GM19025 (cell line): ENCODE data around the gene PNKD.

Experiments
- ATAC-seq: cut with Tn5 transposase; IDR thresholded peaks from one replicate; pipeline ENCODE4 v1.9.1; 2021; ENCODE audit warnings: mild to moderate bottlenecking, low read depth, moderate library complexity; ENCODE audit not compliant: unreplicated experiment

The PNKD gene

GRCh38 chr2:218334531-218334930 lies 64.2 kb downstream of the PNKD start:
- no peak for ATAC-seq

GRCh38 chr2:218340656-218341055 lies 70.3 kb downstream of the PNKD start:
- ATAC-seq = no peak

GRCh38 chr2:218341381-218341780 lies 71.1 kb downstream of the PNKD start:
- ATAC-seq = no peak

GRCh38 chr2:218342837-218343236 lies 72.5 kb downstream of the PNKD start:
- no peak for ATAC-seq

- no peak for ATAC-seq
Measured at GRCh38 chr2:218343591-218343990, 73.3 kb downstream of the PNKD start.

GRCh38 chr2:218344090-218344754 lies 73.9 kb downstream of the PNKD start:
- no peak for ATAC-seq

GRCh38 chr2:218344755-218345417 lies 74.6 kb downstream of the PNKD start:
- ATAC-seq = no peak

- no peak for ATAC-seq
Measured at GRCh38 chr2:218345491-218346236, 75.3 kb downstream of the PNKD start.

- ATAC-seq = no peak
Measured at GRCh38 chr2:218347172-218347571, 76.9 kb downstream of the PNKD start.

- no peak for ATAC-seq
Measured at GRCh38 chr2:218354045-218354444, 83.7 kb downstream of the PNKD start.

GRCh38 chr2:218354850-218355443 lies 84.6 kb downstream of the PNKD start:
- no peak for ATAC-seq

- ATAC-seq = no peak
Measured at GRCh38 chr2:218357236-218358177, 87.2 kb downstream of the PNKD start.

- ATAC-seq = no peak
Measured at GRCh38 chr2:218360453-218360852, 90.1 kb downstream of the PNKD start.

GRCh38 chr2:218362606-218363005 lies 92.3 kb downstream of the PNKD start:
- no peak for ATAC-seq

- ATAC-seq = no peak
Measured at GRCh38 chr2:218363736-218364135, 93.4 kb downstream of the PNKD start.

GRCh38 chr2:218364196-218364595 lies 93.9 kb downstream of the PNKD start:
- ATAC-seq = no peak

GRCh38 chr2:218366621-218367414 lies 96.5 kb downstream of the PNKD start:
- no peak for ATAC-seq

GRCh38 chr2:218367415-218368149 lies 97.3 kb downstream of the PNKD start:
- ATAC-seq = peak; percentile 96

GRCh38 chr2:218368150-218368528 lies 97.8 kb downstream of the PNKD start:
- ATAC-seq = no peak
